HG02642 (cell line): Measurements from ENCODE around the gene TPRX1.
"Not testable (repeated sequence)": the region's sequence is repeated elsewhere in the genome, so short reads cannot be mapped to it uniquely, and the experiment has no call there.

Experiments
- ATAC-seq: cut with Tn5 transposase; IDR thresholded peaks from one replicate; pipeline ENCODE4 v1.9.1; 2021; ENCODE audit warnings: mild to moderate bottlenecking; ENCODE audit not compliant: unreplicated experiment, poor library complexity

Gene TPRX1

GRCh38 chr19:47771291-47771690 is 33.1 kb downstream of the TPRX1 start:
- ATAC-seq: not testable (repeated sequence)

GRCh38 chr19:47769534-47769933 is 34.8 kb downstream of the TPRX1 start:
- ATAC-seq: no peak

GRCh38 chr19:47768604-47769003 is 35.7 kb downstream of the TPRX1 start:
- ATAC-seq: no peak

GRCh38 chr19:47767349-47767748 is 37.0 kb downstream of the TPRX1 start:
- ATAC-seq: no peak

GRCh38 chr19:47766670-47767069 is 37.7 kb downstream of the TPRX1 start:
- ATAC-seq: no peak

- ATAC-seq: no peak
These were observed 38.1 kb downstream of the TPRX1 start for GRCh38 chr19:47766359-47766620.

- ATAC-seq: no peak
These were observed 38.6 kb downstream of the TPRX1 start for GRCh38 chr19:47765523-47766358.

GRCh38 chr19:47764705-47765104 is 39.6 kb downstream of the TPRX1 start:
- not testable (repeated sequence) for ATAC-seq

GRCh38 chr19:47762615-47763308 is 41.6 kb downstream of the TPRX1 start:
- ATAC-seq: no peak

- no peak for ATAC-seq
These were observed 42.2 kb downstream of the TPRX1 start for GRCh38 chr19:47762151-47762550.

GRCh38 chr19:47761566-47761965 is 42.8 kb downstream of the TPRX1 start:
- ATAC-seq: no peak

GRCh38 chr19:47760632-47760999 is 43.7 kb downstream of the TPRX1 start:
- no peak for ATAC-seq

- no peak for ATAC-seq
These were observed 45.9 kb downstream of the TPRX1 start for GRCh38 chr19:47758443-47758804.

GRCh38 chr19:47757617-47758442 is 46.5 kb downstream of the TPRX1 start:
- no peak for ATAC-seq

- no peak for ATAC-seq
These were observed 47.3 kb downstream of the TPRX1 start for GRCh38 chr19:47756953-47757608.

- ATAC-seq: no peak
These were observed 47.8 kb downstream of the TPRX1 start for GRCh38 chr19:47756627-47756929.

- ATAC-seq: no peak
These were observed 48.4 kb downstream of the TPRX1 start for GRCh38 chr19:47755762-47756626.

GRCh38 chr19:47755065-47755761 is 49.1 kb downstream of the TPRX1 start:
- ATAC-seq: no peak
